OCI-LY7 (cell line): Measurements from ENCODE around the gene SLC44A4.

Experiments
- EZH2phosphoT487 ChIP-seq: fragments of 200-600 bp; sonication (generic); IDR thresholded peaks from 2 replicates; pipeline ENCODE4 v1.6.1; 2018; ENCODE audit warnings: low read depth, borderline replicate concordance, mild to moderate bottlenecking, mixed run types, antibody characterized with exemption, low read length, moderate library complexity, mixed read lengths
- TF ChIP-seq, protein P1 (sequence below): fragments of 200-600 bp; sonication (generic); conservative IDR thresholded peaks from 2 replicates; pipeline ENCODE4 v1.5.1; 2014; ENCODE audit warnings: mild to moderate bottlenecking, antibody characterized with exemption, low read length, moderate library complexity, mixed read lengths

DNA sequence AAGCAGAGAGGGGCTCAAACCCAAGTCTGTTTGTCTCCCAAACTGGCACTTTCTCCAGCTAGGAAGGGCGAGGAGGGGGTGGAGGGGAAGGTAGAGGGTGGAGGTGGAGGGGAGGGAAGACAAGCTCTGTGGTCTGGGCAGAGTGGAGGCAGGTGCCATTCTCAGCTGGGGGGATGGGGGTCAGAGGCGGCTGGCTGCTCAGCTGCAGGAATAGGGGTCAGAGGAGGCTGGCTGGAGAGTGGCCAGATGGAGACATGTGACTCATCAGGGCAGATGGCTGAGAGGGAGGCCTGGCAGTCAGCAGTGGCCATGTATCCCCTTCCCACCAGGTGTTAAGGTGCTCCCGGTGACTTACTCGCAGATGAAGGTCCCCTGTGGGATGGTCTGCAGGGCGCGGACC lies 3.5 kb upstream of the SLC44A4 start:
- TF ChIP-seq, protein P1, sequence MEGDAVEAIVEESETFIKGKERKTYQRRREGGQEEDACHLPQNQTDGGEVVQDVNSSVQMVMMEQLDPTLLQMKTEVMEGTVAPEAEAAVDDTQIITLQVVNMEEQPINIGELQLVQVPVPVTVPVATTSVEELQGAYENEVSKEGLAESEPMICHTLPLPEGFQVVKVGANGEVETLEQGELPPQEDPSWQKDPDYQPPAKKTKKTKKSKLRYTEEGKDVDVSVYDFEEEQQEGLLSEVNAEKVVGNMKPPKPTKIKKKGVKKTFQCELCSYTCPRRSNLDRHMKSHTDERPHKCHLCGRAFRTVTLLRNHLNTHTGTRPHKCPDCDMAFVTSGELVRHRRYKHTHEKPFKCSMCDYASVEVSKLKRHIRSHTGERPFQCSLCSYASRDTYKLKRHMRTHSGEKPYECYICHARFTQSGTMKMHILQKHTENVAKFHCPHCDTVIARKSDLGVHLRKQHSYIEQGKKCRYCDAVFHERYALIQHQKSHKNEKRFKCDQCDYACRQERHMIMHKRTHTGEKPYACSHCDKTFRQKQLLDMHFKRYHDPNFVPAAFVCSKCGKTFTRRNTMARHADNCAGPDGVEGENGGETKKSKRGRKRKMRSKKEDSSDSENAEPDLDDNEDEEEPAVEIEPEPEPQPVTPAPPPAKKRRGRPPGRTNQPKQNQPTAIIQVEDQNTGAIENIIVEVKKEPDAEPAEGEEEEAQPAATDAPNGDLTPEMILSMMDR: no peak
- TF ChIP-seq EZH2phosphoT487: no peak
